DOHH2 (cell line): Measurements from ENCODE around the gene AGAP3.

ENCODE experiments used
- H3F3A ChIP-seq: fragments of 200-600 bp; sonication (generic), shearing (Covaris generic); 2 replicates; pipeline ENCODE4 v1.6.0; 2016; ENCODE audit warnings: antibody characterized with exemption, mild to moderate bottlenecking; ENCODE audit not compliant: control insufficient read depth, insufficient read depth
- H3K27ac ChIP-seq: fragments of 200-600 bp; sonication (generic); 2 replicates; pipeline ENCODE4 v1.5.1; 2014; ENCODE audit warnings: low read depth, mild to moderate bottlenecking, low read length, moderate library complexity
- H3K27me3 ChIP-seq: fragments of 200-600 bp; sonication (generic); 2 replicates; pipeline ENCODE4 v1.6.1; 2014; ENCODE audit warnings: mild to moderate bottlenecking, low read length, mixed read lengths; ENCODE audit not compliant: control insufficient read depth
- H3K36me3 ChIP-seq: fragments of 200-600 bp; sonication (generic); 2 replicates; pipeline ENCODE4 v1.6.1; 2014; ENCODE audit warnings: mild to moderate bottlenecking, low read length, moderate library complexity, mixed read lengths; ENCODE audit not compliant: control insufficient read depth
- H3K4me1 ChIP-seq: fragments of 200-600 bp; sonication (generic); 2 replicates; pipeline ENCODE4 v1.6.1; 2014; ENCODE audit warnings: mild to moderate bottlenecking, low read length, mixed read lengths; ENCODE audit not compliant: control insufficient read depth
- H3K4me2 ChIP-seq: fragments of 200-600 bp; sonication (generic); 2 replicates; pipeline ENCODE4 v1.6.0; 2014; ENCODE audit warnings: mild to moderate bottlenecking, low read length, moderate library complexity
- H3K4me3 ChIP-seq: fragments of 200-600 bp; sonication (generic); 2 replicates; pipeline ENCODE4 v1.5.1; 2014; ENCODE audit warnings: mild to moderate bottlenecking, low read length, mixed read lengths
- H3K79me2 ChIP-seq: fragments of 200-600 bp; sonication (generic); 2 replicates; pipeline ENCODE4 v1.6.1; 2014; ENCODE audit warnings: mild to moderate bottlenecking, low read length, mixed read lengths; ENCODE audit not compliant: control insufficient read depth
- H3K9me2 ChIP-seq: fragments of 200-600 bp; sonication (generic); replicated peaks from 2 replicates; pipeline ENCODE4 v1.6.1; 2014; ENCODE audit warnings: mild to moderate bottlenecking, low read length, mixed read lengths; ENCODE audit not compliant: control insufficient read depth
- H3K9me3 ChIP-seq: fragments of 200-600 bp; sonication (generic); 2 replicates; pipeline ENCODE4 v1.6.1; 2014; ENCODE audit warnings: antibody characterized with exemption, low read length, mixed read lengths; ENCODE audit not compliant: control insufficient read depth, insufficient read depth
- H4K20me1 ChIP-seq: fragments of 200-600 bp; sonication (generic); 2 replicates; pipeline ENCODE4 v1.6.0; 2014; ENCODE audit warnings: low read depth, mild to moderate bottlenecking, antibody characterized with exemption, low read length, moderate library complexity; ENCODE audit not compliant: control insufficient read depth, insufficient read depth
- CTCF ChIP-seq: fragments of 200-600 bp; sonication (generic); IDR thresholded peaks from one replicate; pipeline ENCODE4 v1.5.1; 2014; ENCODE audit warnings: antibody characterized with exemption, mild to moderate bottlenecking, low read depth, low read length; ENCODE audit not compliant: poor library complexity, severe bottlenecking
- EZH2phosphoT487 ChIP-seq: fragments of 200-600 bp; sonication (generic); IDR thresholded peaks from 2 replicates; pipeline ENCODE4 v1.6.1; 2017; ENCODE audit warnings: borderline replicate concordance, mild to moderate bottlenecking, antibody characterized with exemption, low read length, moderate library complexity, mixed read lengths

Gene AGAP3

GRCh38 chr7:151122796-151123157 is 36.5 kb downstream of the AGAP3 start:
- H3K4me1 ChIP-seq: no peaks in the 10 kb centered on the region
- H3K36me3 ChIP-seq: no peaks in the 10 kb centered on the region
- no peaks in the 10 kb centered on the region for H3K79me2 ChIP-seq
- H3K9me3 ChIP-seq: no peaks in the 10 kb centered on the region
- H4K20me1 ChIP-seq: no peaks in the 10 kb centered on the region; the same call in 1 of the 2 replicates
- TF ChIP-seq EZH2phosphoT487 (no peak), CTCF (no peak)
- no peaks in the 10 kb centered on the region for H3K27me3 ChIP-seq
- no peak overlapping the region for H3K27ac ChIP-seq
- no peak overlapping the region for H3K4me2 ChIP-seq
- no peak overlapping the region for H3K4me3 ChIP-seq
- no peaks in the 10 kb centered on the region for H3F3A ChIP-seq
- H3K9me2 ChIP-seq: no peaks in the 10 kb centered on the region

DNA sequence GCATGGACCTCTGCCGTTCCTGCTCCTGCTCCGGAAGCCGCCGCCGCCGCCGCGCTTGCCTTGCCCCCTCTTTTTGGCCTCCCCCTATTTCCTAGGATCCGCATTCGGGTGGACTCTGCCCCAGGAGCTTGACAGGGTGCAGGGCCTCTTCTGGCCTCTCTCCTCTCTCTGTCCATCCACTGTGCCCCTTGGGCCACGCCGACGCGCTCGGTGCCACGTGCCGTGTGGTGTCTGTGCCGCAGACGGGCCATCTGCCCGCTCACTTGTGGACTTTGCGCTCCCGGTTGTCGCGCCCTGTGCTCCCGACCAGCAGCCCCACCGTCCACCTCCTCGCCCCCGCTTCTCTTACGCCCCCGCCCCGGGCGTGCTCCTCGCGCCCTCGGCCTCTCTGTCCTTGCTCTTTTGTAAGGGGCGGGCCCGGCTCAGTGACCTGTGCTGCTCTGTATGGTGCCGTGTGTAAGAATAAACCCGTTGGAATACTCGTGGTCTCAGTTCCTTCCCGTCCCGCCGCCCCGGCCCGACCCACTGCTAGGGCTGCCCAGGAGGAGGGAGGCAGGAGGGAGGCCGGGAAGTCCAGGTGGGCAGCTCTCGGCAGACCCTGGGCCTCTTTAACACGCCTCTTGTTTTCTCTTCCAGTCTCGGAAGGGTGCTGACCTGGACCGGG is 37.0 kb downstream of the AGAP3 start:
- H3K4me3 ChIP-seq: no peak overlapping the region
- no peaks in the 10 kb centered on the region for H3K9me2 ChIP-seq
- no peak overlapping the region for H3K4me2 ChIP-seq
- H3K27ac ChIP-seq: no peak overlapping the region
- no peaks in the 10 kb centered on the region for H3K27me3 ChIP-seq
- no peaks in the 10 kb centered on the region; the same call in 1 of the 2 replicates for H4K20me1 ChIP-seq
- no peaks in the 10 kb centered on the region for H3F3A ChIP-seq
- H3K4me1 ChIP-seq: no peaks in the 10 kb centered on the region
- H3K79me2 ChIP-seq: no peaks in the 10 kb centered on the region
- TF ChIP-seq EZH2phosphoT487 (no peak), CTCF (no peak)
- H3K36me3 ChIP-seq: no peaks in the 10 kb centered on the region
- H3K9me3 ChIP-seq: no peaks in the 10 kb centered on the region

DNA sequence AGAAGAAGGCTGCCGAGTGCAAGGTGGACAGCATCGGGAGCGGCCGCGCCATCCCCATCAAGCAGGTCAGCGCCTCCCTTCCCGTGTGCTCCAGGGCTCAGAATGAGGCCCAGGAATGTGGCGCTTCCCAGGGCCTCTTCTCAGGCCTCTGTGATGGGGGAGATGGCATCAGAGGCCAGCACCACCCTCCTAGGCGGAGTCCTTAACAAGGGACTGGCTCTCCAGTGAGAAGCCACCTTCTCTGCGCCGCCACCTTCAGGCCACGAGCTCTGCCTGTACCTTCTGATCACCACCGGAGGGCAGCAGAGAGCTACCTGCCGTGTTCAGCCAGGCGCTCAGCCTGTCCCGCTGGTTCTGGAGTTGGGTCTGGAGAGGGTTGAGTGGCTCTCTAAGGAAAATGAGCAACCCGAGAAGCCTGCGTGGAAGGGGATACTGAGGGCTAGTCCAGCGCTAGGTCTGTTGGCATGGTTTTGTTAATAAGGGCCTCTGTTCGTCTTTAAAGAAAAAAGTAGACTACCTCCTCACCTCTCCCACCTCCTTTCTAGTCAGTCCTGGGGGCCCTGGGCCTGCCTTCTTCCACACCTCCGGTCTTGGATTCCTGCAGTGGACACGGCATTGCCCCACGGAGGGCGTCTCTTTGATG is 37.7 kb downstream of the AGAP3 start:
- Histone ChIP-seq H3K4me2 (no peak overlapping the region), H3K27me3 (no peaks in the 10 kb centered on the region), H3K4me1 (no peaks in the 10 kb centered on the region), H4K20me1 (no peaks in the 10 kb centered on the region; the same call in 1 of the 2 replicates), H3K36me3 (no peaks in the 10 kb centered on the region), H3F3A (no peaks in the 10 kb centered on the region), H3K9me2 (no peaks in the 10 kb centered on the region), H3K27ac (no peak overlapping the region), H3K4me3 (no peak overlapping the region), H3K9me3 (no peaks in the 10 kb centered on the region), H3K79me2 (no peaks in the 10 kb centered on the region)
- no peak for TF ChIP-seq EZH2phosphoT487
- peak; percentile 100 for TF ChIP-seq CTCF
